HepG2 (cell line): ENCODE measurements around the gene SPAG7. TPM values are rescaled to one million over a fixed set of nuclear protein-coding genes. Genes with fewer than 3 reads are reported as not detected.

ENCODE experiments used
- CAMTA2 ChIP-seq: sonication (generic); formaldehyde crosslinking; IDR thresholded peaks from 2 replicates; pipeline ENCODE4 v1.4.0; 2020; ENCODE audit warnings: mild to moderate bottlenecking, missing genetic modification reagents, borderline replicate concordance
- KLF16 ChIP-seq, 2 experiments: sonication (generic) in 1 of 2; formaldehyde crosslinking in 1 of 2; IDR thresholded peaks; 2 replicates each; pipeline versions ENCODE4 v1.6.1 to v1.8.0; 2016 to 2023; ENCODE audit warnings: missing genetic modification reagents in 2 of 2, missing compliant biosample characterization in 1 of 2
- LCORL ChIP-seq, 2 experiments: fragments of 450-650 bp in 1 of 2; sonication (generic) in 1 of 2; formaldehyde crosslinking in 1 of 2; IDR thresholded peaks; 2 replicates each; pipeline versions ENCODE4 v1.5.0 to v1.6.1; 2017 to 2020; ENCODE audit warnings: antibody characterized with exemption in 1 of 2, missing genetic modification reagents in 1 of 2
- NRL ChIP-seq: sonication (generic); formaldehyde crosslinking; IDR thresholded peaks from 2 replicates; pipeline ENCODE4 v1.5.0; 2020; ENCODE audit warnings: missing genetic modification reagents, mild to moderate bottlenecking, moderate library complexity, borderline replicate concordance
- ZNF138 ChIP-seq: sonication (generic); formaldehyde crosslinking; IDR thresholded peaks from 2 replicates; pipeline ENCODE4 v1.5.0; 2020; ENCODE audit warnings: mild to moderate bottlenecking, low read depth, missing genetic modification reagents
- ZNF20 ChIP-seq: sonication (generic); formaldehyde crosslinking; IDR thresholded peaks from 2 replicates; pipeline ENCODE4 v1.4.0; 2020; ENCODE audit warnings: mild to moderate bottlenecking, moderate library complexity, missing genetic modification reagents
- ZNF547 ChIP-seq: sonication (generic); formaldehyde crosslinking; IDR thresholded peaks from 2 replicates; pipeline ENCODE4 v1.5.1; 2020; ENCODE audit warnings: mild to moderate bottlenecking, missing genetic modification reagents
- polyA plus RNA-seq, 8 experiments: library from polyadenylated mRNA; depleted of rRNA in 3 of 8; stranded (reverse) in 7 of 8; unstranded in 1 of 8; fragments of >200 nt; fragmentation: Illumina TruSeq in 4 of 8; extraction: Trizol in 4 of 8; gene quantifications; 2 replicates each; pipeline versions ENCODE4 v1.2.1 to v1.2.3, GENCODE V29; 2011 to 2016; ENCODE audit warnings: low read depth in 4 of 8, missing spikeins in 1 of 8, mixed read lengths in 1 of 8; ENCODE audit not compliant: insufficient read depth in 1 of 8
- total RNA-seq, 5 experiments: library from RNA; depleted of rRNA; stranded (reverse); fragments of >200 nt; fragmentation: Illumina TruSeq; extraction: Trizol; gene quantifications; 2 replicates each; pipeline ENCODE4 v1.2.3, GENCODE V29; 2016; ENCODE audit warnings: low read depth in 1 of 5
- TF ChIP-seq, protein P1 (sequence below): sonication (generic); formaldehyde crosslinking; IDR thresholded peaks from 2 replicates; pipeline ENCODE4 v1.4.0; 2020; ENCODE audit warnings: missing genetic modification reagents
- TF ChIP-seq, protein P2 (sequence below): sonication (generic); formaldehyde crosslinking; IDR thresholded peaks from 2 replicates; pipeline ENCODE4 v1.5.1; 2020; ENCODE audit warnings: mild to moderate bottlenecking, moderate library complexity, missing genetic modification reagents
- TF ChIP-seq, protein P3 (sequence below): sonication (generic); formaldehyde crosslinking; IDR thresholded peaks from 2 replicates; pipeline ENCODE4 v1.4.0; 2020; ENCODE audit warnings: missing genetic modification reagents
- TF ChIP-seq, protein P4 (sequence below): sonication (generic); formaldehyde crosslinking; IDR thresholded peaks from 2 replicates; pipeline ENCODE4 v1.4.0; 2020; ENCODE audit warnings: mild to moderate bottlenecking, missing genetic modification reagents
- TF ChIP-seq, protein P5 (sequence below): IDR thresholded peaks from 2 replicates; pipeline ENCODE4 v1.6.1; 2016; ENCODE audit warnings: mild to moderate bottlenecking, missing biosample characterization, missing genetic modification reagents
- TF ChIP-seq, protein P6 (sequence below): IDR thresholded peaks from 2 replicates; pipeline ENCODE4 v1.6.1; 2016; ENCODE audit warnings: mild to moderate bottlenecking
- TF ChIP-seq, protein P7 (sequence below): sonication (generic); formaldehyde crosslinking; IDR thresholded peaks from 2 replicates; pipeline ENCODE4 v1.4.0; 2020; ENCODE audit warnings: mild to moderate bottlenecking, missing genetic modification reagents

Gene SPAG7
- total and polyA plus RNA-seq, 2 of the 13 experiments (the other 11 are each of a cell fraction or from before 2014, with no cell fraction given): 51.0 to 59.0 TPM

DNA sequence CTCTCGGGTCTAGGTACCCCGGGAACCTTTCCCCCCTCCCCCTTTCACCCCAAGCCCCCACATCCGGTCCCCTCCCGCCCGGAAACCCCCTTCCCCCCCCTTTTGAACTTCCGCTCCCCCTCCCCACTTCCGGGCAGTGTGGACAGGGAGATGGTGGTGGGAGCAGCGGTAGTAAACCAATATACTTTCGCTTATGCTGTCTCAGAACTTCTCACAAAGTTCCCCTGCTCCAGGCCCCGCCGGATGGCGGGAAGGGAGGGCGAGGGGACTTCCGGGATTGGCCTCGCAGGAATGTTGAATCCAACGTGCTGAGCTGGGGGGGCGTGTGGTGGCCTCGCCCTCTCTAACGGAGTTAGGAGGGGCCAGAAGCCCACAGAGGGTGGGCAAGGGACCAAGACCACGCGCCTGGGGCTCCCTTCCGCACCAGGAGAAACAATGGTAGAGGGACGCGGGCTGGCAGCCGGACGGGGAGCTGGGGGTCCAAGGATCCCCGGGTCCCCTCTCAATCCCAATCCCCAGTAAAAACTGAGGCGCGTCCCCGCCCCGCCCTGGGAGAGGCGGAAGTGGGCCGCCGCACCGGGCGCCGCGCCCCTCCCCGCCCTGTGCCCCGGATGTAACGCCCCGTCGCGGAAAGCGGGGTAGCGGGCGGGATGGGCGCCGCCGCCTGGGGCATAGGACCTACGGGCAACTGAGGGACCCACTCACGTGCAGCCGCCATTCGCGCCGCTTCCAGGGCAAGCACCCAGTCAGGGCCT lies 20.0 kb downstream of the SPAG7 start (continued):
- TF ChIP-seq, protein P1, sequence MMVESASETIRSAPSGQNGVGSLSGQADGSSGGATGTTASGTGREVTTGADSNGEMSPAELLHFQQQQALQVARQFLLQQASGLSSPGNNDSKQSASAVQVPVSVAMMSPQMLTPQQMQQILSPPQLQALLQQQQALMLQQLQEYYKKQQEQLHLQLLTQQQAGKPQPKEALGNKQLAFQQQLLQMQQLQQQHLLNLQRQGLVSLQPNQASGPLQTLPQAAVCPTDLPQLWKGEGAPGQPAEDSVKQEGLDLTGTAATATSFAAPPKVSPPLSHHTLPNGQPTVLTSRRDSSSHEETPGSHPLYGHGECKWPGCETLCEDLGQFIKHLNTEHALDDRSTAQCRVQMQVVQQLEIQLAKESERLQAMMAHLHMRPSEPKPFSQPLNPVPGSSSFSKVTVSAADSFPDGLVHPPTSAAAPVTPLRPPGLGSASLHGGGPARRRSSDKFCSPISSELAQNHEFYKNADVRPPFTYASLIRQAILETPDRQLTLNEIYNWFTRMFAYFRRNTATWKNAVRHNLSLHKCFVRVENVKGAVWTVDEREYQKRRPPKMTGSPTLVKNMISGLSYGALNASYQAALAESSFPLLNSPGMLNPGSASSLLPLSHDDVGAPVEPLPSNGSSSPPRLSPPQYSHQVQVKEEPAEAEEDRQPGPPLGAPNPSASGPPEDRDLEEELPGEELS (CRISPR knock-in tag): peak; percentile 27; the same call in 1 of the 2 replicates
- TF ChIP-seq, protein P2, sequence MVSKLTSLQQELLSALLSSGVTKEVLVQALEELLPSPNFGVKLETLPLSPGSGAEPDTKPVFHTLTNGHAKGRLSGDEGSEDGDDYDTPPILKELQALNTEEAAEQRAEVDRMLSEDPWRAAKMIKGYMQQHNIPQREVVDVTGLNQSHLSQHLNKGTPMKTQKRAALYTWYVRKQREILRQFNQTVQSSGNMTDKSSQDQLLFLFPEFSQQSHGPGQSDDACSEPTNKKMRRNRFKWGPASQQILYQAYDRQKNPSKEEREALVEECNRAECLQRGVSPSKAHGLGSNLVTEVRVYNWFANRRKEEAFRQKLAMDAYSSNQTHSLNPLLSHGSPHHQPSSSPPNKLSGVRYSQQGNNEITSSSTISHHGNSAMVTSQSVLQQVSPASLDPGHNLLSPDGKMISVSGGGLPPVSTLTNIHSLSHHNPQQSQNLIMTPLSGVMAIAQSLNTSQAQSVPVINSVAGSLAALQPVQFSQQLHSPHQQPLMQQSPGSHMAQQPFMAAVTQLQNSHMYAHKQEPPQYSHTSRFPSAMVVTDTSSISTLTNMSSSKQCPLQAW (CRISPR knock-in tag): 0 out of 2 replicates have a peak, but pooled peaks have one; percentile 54
- TF ChIP-seq ZNF547 (CRISPR knock-in tag) (peak; percentile 68; the same call in 1 of the 2 replicates), KLF16 (CRISPR knock-in tag; IDR thresholded peaks at IDR 0.05) (peak in 1 of 2 experiments; percentile 71; a peak in 2 of 4 replicates), NRL (CRISPR knock-in tag) (peak; percentile 62; the same call in 1 of the 2 replicates), CAMTA2 (CRISPR knock-in tag) (0 out of 2 replicates have a peak, but pooled peaks have one; percentile 22), ZNF20 (CRISPR knock-in tag) (no peak), ZNF138 (peak; percentile 24; the same call in 1 of the 2 replicates), LCORL (IDR thresholded peaks at IDR 0.05) (no peak), LCORL (CRISPR knock-in tag; IDR thresholded peaks at IDR 0.05) (peak; percentile 31; the same call in 1 of the 2 replicates)
- TF ChIP-seq, protein P3, sequence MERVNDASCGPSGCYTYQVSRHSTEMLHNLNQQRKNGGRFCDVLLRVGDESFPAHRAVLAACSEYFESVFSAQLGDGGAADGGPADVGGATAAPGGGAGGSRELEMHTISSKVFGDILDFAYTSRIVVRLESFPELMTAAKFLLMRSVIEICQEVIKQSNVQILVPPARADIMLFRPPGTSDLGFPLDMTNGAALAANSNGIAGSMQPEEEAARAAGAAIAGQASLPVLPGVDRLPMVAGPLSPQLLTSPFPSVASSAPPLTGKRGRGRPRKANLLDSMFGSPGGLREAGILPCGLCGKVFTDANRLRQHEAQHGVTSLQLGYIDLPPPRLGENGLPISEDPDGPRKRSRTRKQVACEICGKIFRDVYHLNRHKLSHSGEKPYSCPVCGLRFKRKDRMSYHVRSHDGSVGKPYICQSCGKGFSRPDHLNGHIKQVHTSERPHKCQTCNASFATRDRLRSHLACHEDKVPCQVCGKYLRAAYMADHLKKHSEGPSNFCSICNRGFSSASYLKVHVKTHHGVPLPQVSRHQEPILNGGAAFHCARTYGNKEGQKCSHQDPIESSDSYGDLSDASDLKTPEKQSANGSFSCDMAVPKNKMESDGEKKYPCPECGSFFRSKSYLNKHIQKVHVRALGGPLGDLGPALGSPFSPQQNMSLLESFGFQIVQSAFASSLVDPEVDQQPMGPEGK (CRISPR knock-in tag): peak; percentile 68; the same call in 1 of the 2 replicates
- TF ChIP-seq, protein P4, sequence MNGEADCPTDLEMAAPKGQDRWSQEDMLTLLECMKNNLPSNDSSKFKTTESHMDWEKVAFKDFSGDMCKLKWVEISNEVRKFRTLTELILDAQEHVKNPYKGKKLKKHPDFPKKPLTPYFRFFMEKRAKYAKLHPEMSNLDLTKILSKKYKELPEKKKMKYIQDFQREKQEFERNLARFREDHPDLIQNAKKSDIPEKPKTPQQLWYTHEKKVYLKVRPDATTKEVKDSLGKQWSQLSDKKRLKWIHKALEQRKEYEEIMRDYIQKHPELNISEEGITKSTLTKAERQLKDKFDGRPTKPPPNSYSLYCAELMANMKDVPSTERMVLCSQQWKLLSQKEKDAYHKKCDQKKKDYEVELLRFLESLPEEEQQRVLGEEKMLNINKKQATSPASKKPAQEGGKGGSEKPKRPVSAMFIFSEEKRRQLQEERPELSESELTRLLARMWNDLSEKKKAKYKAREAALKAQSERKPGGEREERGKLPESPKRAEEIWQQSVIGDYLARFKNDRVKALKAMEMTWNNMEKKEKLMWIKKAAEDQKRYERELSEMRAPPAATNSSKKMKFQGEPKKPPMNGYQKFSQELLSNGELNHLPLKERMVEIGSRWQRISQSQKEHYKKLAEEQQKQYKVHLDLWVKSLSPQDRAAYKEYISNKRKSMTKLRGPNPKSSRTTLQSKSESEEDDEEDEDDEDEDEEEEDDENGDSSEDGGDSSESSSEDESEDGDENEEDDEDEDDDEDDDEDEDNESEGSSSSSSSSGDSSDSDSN (CRISPR knock-in tag): no peak
- TF ChIP-seq, protein P5, sequence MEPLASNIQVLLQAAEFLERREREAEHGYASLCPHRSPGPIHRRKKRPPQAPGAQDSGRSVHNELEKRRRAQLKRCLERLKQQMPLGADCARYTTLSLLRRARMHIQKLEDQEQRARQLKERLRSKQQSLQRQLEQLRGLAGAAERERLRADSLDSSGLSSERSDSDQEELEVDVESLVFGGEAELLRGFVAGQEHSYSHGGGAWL (CRISPR knock-in tag): 0 out of 2 replicates have a peak, but pooled peaks have one; percentile 19
- TF ChIP-seq, protein P6, sequence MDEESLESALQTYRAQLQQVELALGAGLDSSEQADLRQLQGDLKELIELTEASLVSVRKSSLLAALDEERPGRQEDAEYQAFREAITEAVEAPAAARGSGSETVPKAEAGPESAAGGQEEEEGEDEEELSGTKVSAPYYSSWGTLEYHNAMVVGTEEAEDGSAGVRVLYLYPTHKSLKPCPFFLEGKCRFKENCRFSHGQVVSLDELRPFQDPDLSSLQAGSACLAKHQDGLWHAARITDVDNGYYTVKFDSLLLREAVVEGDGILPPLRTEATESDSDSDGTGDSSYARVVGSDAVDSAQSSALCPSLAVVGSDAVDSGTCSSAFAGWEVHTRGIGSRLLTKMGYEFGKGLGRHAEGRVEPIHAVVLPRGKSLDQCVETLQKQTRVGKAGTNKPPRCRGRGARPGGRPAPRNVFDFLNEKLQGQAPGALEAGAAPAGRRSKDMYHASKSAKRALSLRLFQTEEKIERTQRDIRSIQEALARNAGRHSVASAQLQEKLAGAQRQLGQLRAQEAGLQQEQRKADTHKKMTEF (CRISPR knock-in tag): 0 out of 2 replicates have a peak, but pooled peaks have one; percentile 51
- TF ChIP-seq, protein P7, sequence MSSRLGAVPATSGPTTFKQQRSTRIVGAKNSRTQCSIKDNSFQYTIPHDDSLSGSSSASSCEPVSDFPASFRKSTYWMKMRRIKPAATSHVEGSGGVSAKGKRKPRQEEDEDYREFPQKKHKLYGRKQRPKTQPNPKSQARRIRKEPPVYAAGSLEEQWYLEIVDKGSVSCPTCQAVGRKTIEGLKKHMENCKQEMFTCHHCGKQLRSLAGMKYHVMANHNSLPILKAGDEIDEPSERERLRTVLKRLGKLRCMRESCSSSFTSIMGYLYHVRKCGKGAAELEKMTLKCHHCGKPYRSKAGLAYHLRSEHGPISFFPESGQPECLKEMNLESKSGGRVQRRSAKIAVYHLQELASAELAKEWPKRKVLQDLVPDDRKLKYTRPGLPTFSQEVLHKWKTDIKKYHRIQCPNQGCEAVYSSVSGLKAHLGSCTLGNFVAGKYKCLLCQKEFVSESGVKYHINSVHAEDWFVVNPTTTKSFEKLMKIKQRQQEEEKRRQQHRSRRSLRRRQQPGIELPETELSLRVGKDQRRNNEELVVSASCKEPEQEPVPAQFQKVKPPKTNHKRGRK: peak; percentile 57; the same call in 1 of the 2 replicates
